ENCODE measurements around the gene SMIM27. TPM values are rescaled to one million over a fixed set of nuclear protein-coding genes. Genes with fewer than 3 reads are reported as not detected.
A peak's percentile ranks its signal among the peaks of the same experiment; 100 is the strongest.
"Not testable (repeated sequence)": the region's sequence is repeated elsewhere in the genome, so short reads cannot be mapped to it uniquely, and the experiment has no call there.

SMIM27 gene
- total RNA-seq: 15.3 TPM
- polyA plus RNA-seq (ENCODE audit: insufficient read depth in 1 of 8, insufficient read length in 8 of 8, low replicate concordance in 1 of 8): 10 to 100 TPM in 5 of 8 donors, 1 to 10 TPM in 3; 9.2 to 12.3 (median 10.3) TPM
- long read RNA-seq, donor 1, partial matches to known transcripts: 0 of 4 reads
- long read RNA-seq, donor 1, other reads (novel, unspliced or antisense): 0 of 4 reads
- long read RNA-seq, donor 2, partial matches to known transcripts: 0 of 2 reads
- long read RNA-seq, donor 2, other reads (novel, unspliced or antisense): 0 of 2 reads
- long read RNA-seq, donor 3, partial matches to known transcripts: 17 of 276 reads
- long read RNA-seq, donor 3, other reads (novel, unspliced or antisense): 257 of 276 reads
- long read RNA-seq, donor 4, transcript SMIM27-206 (1 exons, 668 nt): major isoform, 5 of 12 reads
- long read RNA-seq, donor 4, partial matches to known transcripts: 7 of 12 reads
- long read RNA-seq, donor 4, other reads (novel, unspliced or antisense): 0 of 12 reads
- long read RNA-seq, donor 5, transcript SMIM27-206 (1 exons, 668 nt): major isoform, 8 of 28 reads
- long read RNA-seq, donor 5, partial matches to known transcripts: 20 of 28 reads
- long read RNA-seq, donor 5, other reads (novel, unspliced or antisense): 0 of 28 reads
- long read RNA-seq, donor 6, transcript SMIM27-206 (1 exons, 668 nt): major isoform, 9 of 37 reads
- long read RNA-seq, donor 6, partial matches to known transcripts: 28 of 37 reads
- long read RNA-seq, donor 6, other reads (novel, unspliced or antisense): 0 of 37 reads
- long read RNA-seq, donor 7, transcript SMIM27-206 (1 exons, 668 nt): major isoform, 6 of 21 reads
- long read RNA-seq, donor 7, partial matches to known transcripts: 15 of 21 reads
- long read RNA-seq, donor 7, other reads (novel, unspliced or antisense): 0 of 21 reads
- long read RNA-seq, donor 8, transcript SMIM27-206 (1 exons, 668 nt): major isoform, 7 of 18 reads
- long read RNA-seq, donor 8, partial matches to known transcripts: 11 of 18 reads
- long read RNA-seq, donor 8, other reads (novel, unspliced or antisense): 0 of 18 reads
- long read RNA-seq, donor 9, transcript SMIM27-206 (1 exons, 668 nt): major isoform, 7 of 18 reads
- long read RNA-seq, donor 9, partial matches to known transcripts: 11 of 18 reads
- long read RNA-seq, donor 9, other reads (novel, unspliced or antisense): 0 of 18 reads
- long read RNA-seq, donor 10, transcript SMIM27-206 (1 exons, 668 nt): major isoform, 10 of 21 reads
- long read RNA-seq, donor 10, partial matches to known transcripts: 11 of 21 reads
- long read RNA-seq, donor 10, other reads (novel, unspliced or antisense): 0 of 21 reads
- long read RNA-seq, donor 11, transcript SMIM27-206 (1 exons, 668 nt): major isoform, 9 of 19 reads
- long read RNA-seq, donor 11, partial matches to known transcripts: 10 of 19 reads
- long read RNA-seq, donor 11, other reads (novel, unspliced or antisense): 0 of 19 reads

- no peaks in the 10 kb centered on the region for H3K9me3 ChIP-seq (replicated peaks; ENCODE audit: control insufficient read depth, low read depth, low read length)
- no peaks in the 10 kb centered on the region for H3K27me3 ChIP-seq (ENCODE audit: control insufficient read depth, insufficient read depth, low read length)
- H3K27ac ChIP-seq (ENCODE audit: low read length): peak within 1 kb of the TSS; percentile 100
- WGBS (ENCODE audit: insufficient coverage): under 1% methylated on average over 36 of the region's 46 CpGs
- H3K4me1 ChIP-seq (ENCODE audit: control insufficient read depth, insufficient read depth, low read length): peaks cover 6% of the 10 kb centered on the region
- H3K4me3 ChIP-seq (ENCODE audit: low read length): peak within 1 kb of the TSS; percentile 86
- DNase-seq: peak; percentile 98
- H3K36me3 ChIP-seq (ENCODE audit: control insufficient read depth, insufficient read depth, low read length): peaks cover 4% of the 10 kb centered on the region
Measured at GRCh38 chr9:32552172-32552872, at the start of gene SMIM27, which contains the start of gene TOPORS. Gene SMIM27, plus strand, starts transcription at chr9:32552327. Its CDS starts 108 bp downstream, at chr9:32552435. Gene TOPORS, minus strand, starts transcription at chr9:32552586. Its CDS starts 150 bp downstream, at chr9:32552436.

GRCh38 chr9:32502464-32502863 lies 49.7 kb upstream of the SMIM27 start:
- Histone ChIP-seq H3K27ac (ENCODE audit: low read length) (no peak overlapping the region), H3K4me3 (ENCODE audit: low read length) (no peak overlapping the region), H3K27me3 (ENCODE audit: control insufficient read depth, insufficient read depth, low read length) (no peaks in the 10 kb centered on the region), H3K36me3 (ENCODE audit: control insufficient read depth, insufficient read depth, low read length) (peaks cover 25% of the 10 kb centered on the region), H3K9me3 (replicated peaks; ENCODE audit: control insufficient read depth, low read depth, low read length) (peaks cover 3% of the 10 kb centered on the region), H3K4me1 (ENCODE audit: control insufficient read depth, insufficient read depth, low read length) (no peaks in the 10 kb centered on the region)
- no peak for DNase-seq
- 38% methylated on average over 2 of the region's 4 CpGs for WGBS (ENCODE audit: insufficient coverage)

- no peaks in the 10 kb centered on the region for H3K27me3 ChIP-seq (ENCODE audit: control insufficient read depth, insufficient read depth, low read length)
- WGBS (ENCODE audit: insufficient coverage): 71% methylated on average over 3 of the region's 3 CpGs
Measured at GRCh38 chr9:32503008-32503407, 49.1 kb upstream of the SMIM27 start.

GRCh38 chr9:32508728-32509127 lies 43.4 kb upstream of the SMIM27 start:
- no peaks in the 10 kb centered on the region for H3K27me3 ChIP-seq (ENCODE audit: control insufficient read depth, insufficient read depth, low read length)
- DNase-seq: no peak
- H3K4me1 ChIP-seq (ENCODE audit: control insufficient read depth, insufficient read depth, low read length): no peaks in the 10 kb centered on the region
- H3K36me3 ChIP-seq (ENCODE audit: control insufficient read depth, insufficient read depth, low read length): peaks cover 6% of the 10 kb centered on the region
- H3K27ac ChIP-seq (ENCODE audit: low read length): no peak overlapping the region
- peaks cover 2% of the 10 kb centered on the region for H3K9me3 ChIP-seq (replicated peaks; ENCODE audit: control insufficient read depth, low read depth, low read length)
- no peak overlapping the region for H3K4me3 ChIP-seq (ENCODE audit: low read length)
- whole genome bisulfite sequencing (ENCODE audit: insufficient coverage): no CpG with 5 or more reads among the region's 1 CpG

More at GRCh38 chr9:32503008-32503407, 49.1 kb upstream of the SMIM27 start:
- no peak overlapping the region for H3K4me3 ChIP-seq (ENCODE audit: low read length)
- no peak for DNase-seq
- no peaks in the 10 kb centered on the region for H3K4me1 ChIP-seq (ENCODE audit: control insufficient read depth, insufficient read depth, low read length)
- H3K9me3 ChIP-seq (replicated peaks; ENCODE audit: control insufficient read depth, low read depth, low read length): peaks cover 3% of the 10 kb centered on the region
- H3K27ac ChIP-seq (ENCODE audit: low read length): no peak overlapping the region
- peaks cover 23% of the 10 kb centered on the region for H3K36me3 ChIP-seq (ENCODE audit: control insufficient read depth, insufficient read depth, low read length)

GRCh38 chr9:32516241-32516640 lies 35.9 kb upstream of the SMIM27 start:
- Histone ChIP-seq H3K9me3 (replicated peaks; ENCODE audit: control insufficient read depth, low read depth, low read length) (peaks cover 16% of the 10 kb centered on the region), H3K27ac (ENCODE audit: low read length) (no peak overlapping the region), H3K4me1 (ENCODE audit: control insufficient read depth, insufficient read depth, low read length) (no peaks in the 10 kb centered on the region), H3K4me3 (ENCODE audit: low read length) (no peak overlapping the region), H3K27me3 (ENCODE audit: control insufficient read depth, insufficient read depth, low read length) (no peaks in the 10 kb centered on the region), H3K36me3 (ENCODE audit: control insufficient read depth, insufficient read depth, low read length) (peaks cover 15% of the 10 kb centered on the region)
- DNase-seq: no peak

- no peak for DNase-seq
- no CpG with 5 or more reads among the region's 1 CpG for WGBS (ENCODE audit: insufficient coverage)
- Histone ChIP-seq H3K27ac (ENCODE audit: low read length) (no peak overlapping the region), H3K4me3 (ENCODE audit: low read length) (no peak overlapping the region), H3K4me1 (ENCODE audit: control insufficient read depth, insufficient read depth, low read length) (peaks cover under 1% of the 10 kb centered on the region), H3K9me3 (replicated peaks; ENCODE audit: control insufficient read depth, low read depth, low read length) (peaks cover 20% of the 10 kb centered on the region), H3K36me3 (ENCODE audit: control insufficient read depth, insufficient read depth, low read length) (peaks cover 21% of the 10 kb centered on the region), H3K27me3 (ENCODE audit: control insufficient read depth, insufficient read depth, low read length) (no peaks in the 10 kb centered on the region)
Measured at GRCh38 chr9:32518276-32518675, 33.9 kb upstream of the SMIM27 start.

- Histone ChIP-seq H3K27me3 (ENCODE audit: control insufficient read depth, insufficient read depth, low read length) (no peaks in the 10 kb centered on the region), H3K36me3 (ENCODE audit: control insufficient read depth, insufficient read depth, low read length) (peaks cover 11% of the 10 kb centered on the region), H3K9me3 (replicated peaks; ENCODE audit: control insufficient read depth, low read depth, low read length) (peaks cover 10% of the 10 kb centered on the region), H3K4me3 (ENCODE audit: low read length) (no peak overlapping the region), H3K4me1 (ENCODE audit: control insufficient read depth, insufficient read depth, low read length) (peaks cover 13% of the 10 kb centered on the region), H3K27ac (ENCODE audit: low read length) (no peak overlapping the region)
- WGBS (ENCODE audit: insufficient coverage): no CpG with 5 or more reads among the region's 1 CpG
- no peak for DNase-seq
Measured at GRCh38 chr9:32523910-32524309, 28.2 kb upstream of the SMIM27 start.

GRCh38 chr9:32524558-32524891 lies 27.6 kb upstream of the SMIM27 start:
- Histone ChIP-seq H3K4me3 (ENCODE audit: low read length) (peak overlapping the region; percentile 55), H3K9me3 (replicated peaks; ENCODE audit: control insufficient read depth, low read depth, low read length) (peaks cover 10% of the 10 kb centered on the region), H3K4me1 (ENCODE audit: control insufficient read depth, insufficient read depth, low read length) (peaks cover 13% of the 10 kb centered on the region), H3K36me3 (ENCODE audit: control insufficient read depth, insufficient read depth, low read length) (peaks cover 11% of the 10 kb centered on the region)
- H3K27ac ChIP-seq (ENCODE audit: low read length); H3K27me3 ChIP-seq (ENCODE audit: control insufficient read depth, insufficient read depth, low read length); DNase-seq: not testable (repeated sequence)
- 88% methylated on average over 10 of the region's 11 CpGs for WGBS (ENCODE audit: insufficient coverage)

Measured in muscle of leg (tissue), 16 donors.